ENCODE results near the gene MALSU1. TPM values are rescaled to one million over a fixed set of nuclear protein-coding genes. Genes with fewer than 3 reads are reported as not detected.
A peak's percentile ranks its signal among the peaks of the same experiment; 100 is the strongest.
"Not testable (repeated sequence)": the region's sequence is repeated elsewhere in the genome, so short reads cannot be mapped to it uniquely, and the experiment has no call there.

MALSU1 gene
- total RNA-seq, 1 donor from 2014 or later, result 48.7 TPM

DNA sequence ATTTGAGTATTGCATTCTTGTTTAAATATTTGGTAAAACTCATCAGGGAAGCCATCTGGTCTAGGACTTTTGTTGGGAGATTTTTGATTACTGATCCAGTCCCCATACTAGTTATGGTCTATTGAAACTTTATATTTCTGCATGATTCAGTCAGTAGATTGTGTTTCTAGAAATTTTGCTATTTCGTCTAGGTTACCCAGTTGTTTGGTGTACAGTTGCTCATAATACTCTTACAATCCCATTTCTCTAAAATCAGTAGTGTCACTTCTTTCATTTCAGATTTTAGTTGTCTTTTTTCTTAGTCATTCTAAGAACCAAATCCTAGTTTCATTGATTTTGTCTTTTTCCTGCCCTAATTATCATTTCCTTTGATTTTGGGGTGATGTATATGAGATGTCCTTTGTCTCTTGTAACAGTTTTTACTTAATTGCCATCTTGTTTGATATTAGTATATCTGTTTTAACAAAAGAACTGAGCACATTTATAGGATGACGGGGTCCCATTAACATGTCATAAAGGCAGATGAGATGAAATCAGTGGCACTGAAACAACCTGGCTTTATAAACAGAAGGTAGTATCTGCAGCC lies 7.9 kb downstream of the MALSU1 start:
- Histone ChIP-seq H4K20me1 (ENCODE audit: low read depth) (peaks cover 7% of the 10 kb centered on the region), H3K27ac (peak overlapping the region; percentile 21), H3K79me2 (ENCODE audit: low read depth) (peaks cover 72% of the 10 kb centered on the region), H3K27me3 (no peaks in the 10 kb centered on the region), H3K4me1 (no peaks in the 10 kb centered on the region), H3K4me3 (no peak overlapping the region), H2AFZ (replicated peaks) (no peak overlapping the region), H3K9me3 (ENCODE audit: low read depth) (no peaks in the 10 kb centered on the region), H3F3A (ENCODE audit: low read depth) (peaks cover 64% of the 10 kb centered on the region), H3K36me3 (peaks cover 26% of the 10 kb centered on the region), H3K4me2 (no peak overlapping the region), H3K9ac (no peak overlapping the region)
- Mint-ChIP-seq H3K36me3 (peaks cover 57% of the 10 kb centered on the region), H3K27me3 (ENCODE audit: insufficient read depth, low read depth) (peaks cover 3% of the 10 kb centered on the region), H3K4me1 (peaks cover 12% of the 10 kb centered on the region), H3K27ac (no peak overlapping the region), H3K4me3 (no peak overlapping the region), H3K9me3 (peaks cover 6% of the 10 kb centered on the region)
- DNase-seq (ENCODE audit: low spot score), result no peak
- TF ChIP-seq, protein P1, sequence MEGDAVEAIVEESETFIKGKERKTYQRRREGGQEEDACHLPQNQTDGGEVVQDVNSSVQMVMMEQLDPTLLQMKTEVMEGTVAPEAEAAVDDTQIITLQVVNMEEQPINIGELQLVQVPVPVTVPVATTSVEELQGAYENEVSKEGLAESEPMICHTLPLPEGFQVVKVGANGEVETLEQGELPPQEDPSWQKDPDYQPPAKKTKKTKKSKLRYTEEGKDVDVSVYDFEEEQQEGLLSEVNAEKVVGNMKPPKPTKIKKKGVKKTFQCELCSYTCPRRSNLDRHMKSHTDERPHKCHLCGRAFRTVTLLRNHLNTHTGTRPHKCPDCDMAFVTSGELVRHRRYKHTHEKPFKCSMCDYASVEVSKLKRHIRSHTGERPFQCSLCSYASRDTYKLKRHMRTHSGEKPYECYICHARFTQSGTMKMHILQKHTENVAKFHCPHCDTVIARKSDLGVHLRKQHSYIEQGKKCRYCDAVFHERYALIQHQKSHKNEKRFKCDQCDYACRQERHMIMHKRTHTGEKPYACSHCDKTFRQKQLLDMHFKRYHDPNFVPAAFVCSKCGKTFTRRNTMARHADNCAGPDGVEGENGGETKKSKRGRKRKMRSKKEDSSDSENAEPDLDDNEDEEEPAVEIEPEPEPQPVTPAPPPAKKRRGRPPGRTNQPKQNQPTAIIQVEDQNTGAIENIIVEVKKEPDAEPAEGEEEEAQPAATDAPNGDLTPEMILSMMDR (IDR thresholded peaks at IDR 0.05), result no peak
- TF ChIP-seq EZH2 (IDR thresholded peaks at IDR 0.05), result no peak
- no peak for TF ChIP-seq EZH2phosphoT487 (IDR thresholded peaks at IDR 0.05)

GRCh38 chr7:23308754-23309153 lies 9.6 kb downstream of the MALSU1 start:
- Histone ChIP-seq H2AFZ (replicated peaks) (no peak overlapping the region), H3K36me3 (peaks cover 32% of the 10 kb centered on the region), H3F3A (ENCODE audit: low read depth) (peaks cover 79% of the 10 kb centered on the region), H3K27me3 (no peaks in the 10 kb centered on the region), H3K4me2 (no peak overlapping the region), H3K4me1 (no peaks in the 10 kb centered on the region), H4K20me1 (ENCODE audit: low read depth) (peaks cover 14% of the 10 kb centered on the region), H3K79me2 (ENCODE audit: low read depth) (peaks cover 55% of the 10 kb centered on the region), H3K9me3 (ENCODE audit: low read depth) (no peaks in the 10 kb centered on the region), H3K4me3 (no peak overlapping the region), H3K9ac (no peak overlapping the region), H3K27ac (no peak overlapping the region)
- Mint-ChIP-seq H3K27me3 (ENCODE audit: insufficient read depth, low read depth) (peaks cover 3% of the 10 kb centered on the region), H3K36me3 (peaks cover 58% of the 10 kb centered on the region), H3K4me3 (no peak overlapping the region), H3K9me3 (peaks cover 6% of the 10 kb centered on the region), H3K4me1 (peaks cover 8% of the 10 kb centered on the region), H3K27ac (no peak overlapping the region)
- DNase-seq (ENCODE audit: low spot score), result no peak
- TF ChIP-seq EZH2 (IDR thresholded peaks at IDR 0.05) (no peak), EZH2phosphoT487 (IDR thresholded peaks at IDR 0.05) (no peak)
- TF ChIP-seq, protein P1 (IDR thresholded peaks at IDR 0.05), result no peak

- peaks cover 21% of the 10 kb centered on the region for H3K79me2 ChIP-seq (ENCODE audit: low read depth)
- H3K4me2 ChIP-seq; H3K4me1 ChIP-seq; H3K27ac Mint-ChIP-seq; H3K27me3 Mint-ChIP-seq (ENCODE audit: insufficient read depth, low read depth); H3K4me1 Mint-ChIP-seq; H3K9ac ChIP-seq; H3K4me3 Mint-ChIP-seq; H3K9me3 ChIP-seq (ENCODE audit: low read depth); H3K27ac ChIP-seq; H3K4me3 ChIP-seq; DNase-seq (ENCODE audit: low spot score); H3K27me3 ChIP-seq; H2AFZ ChIP-seq (replicated peaks); H3K9me3 Mint-ChIP-seq: not testable (repeated sequence)
- peaks cover 11% of the 10 kb centered on the region for H4K20me1 ChIP-seq (ENCODE audit: low read depth)
- peaks cover 39% of the 10 kb centered on the region for H3K36me3 ChIP-seq
- peaks cover 46% of the 10 kb centered on the region for H3K36me3 Mint-ChIP-seq
- peaks cover 74% of the 10 kb centered on the region for H3F3A ChIP-seq (ENCODE audit: low read depth)
These were observed 13.0 kb downstream of the MALSU1 start for GRCh38 chr7:23312141-23312540.

DNA sequence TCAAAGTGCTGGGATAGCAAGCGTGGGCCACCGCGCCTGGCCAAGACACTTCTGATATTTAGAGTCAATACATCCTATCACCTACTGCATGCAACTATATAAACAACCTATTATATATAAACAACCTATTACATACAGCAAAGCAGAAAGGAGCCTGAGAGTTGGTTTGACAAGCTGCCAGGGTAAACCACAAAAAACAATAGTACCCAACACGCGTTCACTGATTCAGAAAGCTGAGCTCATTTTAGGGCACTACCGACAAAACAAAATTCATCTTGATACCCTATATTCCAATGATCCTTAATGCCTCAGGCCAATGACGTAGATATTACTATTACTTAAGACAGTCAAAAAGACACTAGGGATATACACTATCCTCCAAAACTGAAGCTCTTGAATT lies 16.2 kb downstream of the MALSU1 start:
- peak overlapping the region; percentile 16 for H3K27ac ChIP-seq
- no peak overlapping the region for H3K27ac Mint-ChIP-seq
- peaks cover 53% of the 10 kb centered on the region for H3F3A ChIP-seq (ENCODE audit: low read depth)
- H3K4me2 ChIP-seq, result no peak overlapping the region
- no peak for TF ChIP-seq EZH2phosphoT487 (IDR thresholded peaks at IDR 0.05)
- H3K9ac ChIP-seq, result no peak overlapping the region
- H2AFZ ChIP-seq (replicated peaks), result no peak overlapping the region
- H3K4me1 ChIP-seq, result no peaks in the 10 kb centered on the region
- no peaks in the 10 kb centered on the region for H3K9me3 ChIP-seq (ENCODE audit: low read depth)
- DNase-seq (ENCODE audit: low spot score), result no peak
- no peaks in the 10 kb centered on the region for H3K4me1 Mint-ChIP-seq
- H3K9me3 Mint-ChIP-seq, result no peaks in the 10 kb centered on the region
- H4K20me1 ChIP-seq (ENCODE audit: low read depth), result peaks cover 6% of the 10 kb centered on the region
- H3K4me3 ChIP-seq, result no peak overlapping the region
- H3K79me2 ChIP-seq (ENCODE audit: low read depth), result no peaks in the 10 kb centered on the region
- peaks cover 44% of the 10 kb centered on the region for H3K36me3 ChIP-seq
- H3K27me3 Mint-ChIP-seq (ENCODE audit: insufficient read depth, low read depth), result no peaks in the 10 kb centered on the region
- H3K36me3 Mint-ChIP-seq, result peaks cover 49% of the 10 kb centered on the region
- no peaks in the 10 kb centered on the region for H3K27me3 ChIP-seq
- no peak overlapping the region for H3K4me3 Mint-ChIP-seq
